ENCODE data around the gene TSPO.

TSPO gene

DNA sequence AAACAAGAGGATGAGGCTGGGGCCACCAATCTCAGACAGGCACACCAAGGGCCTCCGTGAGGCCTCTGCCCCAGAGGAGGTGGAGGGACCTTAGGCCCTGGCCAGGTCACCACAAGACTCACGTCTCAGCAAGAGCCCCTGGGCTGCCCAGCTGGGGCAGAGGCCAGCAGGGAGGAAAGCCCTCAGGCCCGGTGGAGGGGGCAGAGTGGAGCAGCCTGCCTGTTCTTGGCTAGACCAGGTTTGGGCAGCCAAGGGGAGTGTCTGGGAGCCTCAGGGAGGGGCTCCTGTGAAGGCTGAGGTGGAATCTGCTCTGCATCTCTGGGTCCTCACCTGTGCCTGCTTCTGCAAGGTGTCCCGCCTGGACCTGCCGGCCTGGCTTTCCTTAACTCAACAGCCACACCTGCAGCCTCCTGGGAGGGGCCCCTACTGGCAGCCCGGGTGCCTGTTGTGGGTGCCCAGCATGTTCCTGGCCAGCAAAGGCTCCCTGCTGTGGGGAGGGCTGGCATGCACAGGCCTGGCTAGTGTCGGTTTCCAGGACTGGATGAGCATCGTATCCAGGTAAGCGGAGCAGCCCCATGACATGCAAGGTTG, 23.7 kb downstream of the TSPO start:
- no peak for DNase-seq (ENCODE audit: low read depth in 2 of 3, low spot score in 1 of 3)

GRCh38 chr22:43176090-43176489, 24.7 kb downstream of the TSPO start:
- no peak for DNase-seq (ENCODE audit: low read depth in 2 of 3, low spot score in 1 of 3)

DNA sequence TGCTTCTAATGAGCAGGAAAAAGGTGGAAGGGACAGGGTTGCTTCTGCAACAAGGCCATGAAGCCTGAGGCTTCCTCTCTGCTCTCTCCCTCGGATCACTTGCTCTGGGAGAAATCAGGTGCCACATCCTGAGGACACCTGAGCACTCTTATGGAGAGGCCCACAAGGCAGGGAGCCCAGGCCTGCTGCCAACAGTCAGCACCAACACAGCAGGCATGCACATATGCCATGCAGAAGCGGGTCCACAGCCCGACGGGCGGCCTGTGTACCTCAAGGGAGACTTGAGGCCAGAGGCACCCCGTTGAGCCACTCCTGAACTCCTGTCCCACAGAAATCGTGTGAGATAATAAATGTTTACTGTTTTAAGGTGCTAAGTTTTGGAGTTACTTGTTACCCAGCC, 26.1 kb downstream of the TSPO start:
- DNase-seq (ENCODE audit: low read depth in 2 of 3, low spot score in 1 of 3), result no peak

DNA sequence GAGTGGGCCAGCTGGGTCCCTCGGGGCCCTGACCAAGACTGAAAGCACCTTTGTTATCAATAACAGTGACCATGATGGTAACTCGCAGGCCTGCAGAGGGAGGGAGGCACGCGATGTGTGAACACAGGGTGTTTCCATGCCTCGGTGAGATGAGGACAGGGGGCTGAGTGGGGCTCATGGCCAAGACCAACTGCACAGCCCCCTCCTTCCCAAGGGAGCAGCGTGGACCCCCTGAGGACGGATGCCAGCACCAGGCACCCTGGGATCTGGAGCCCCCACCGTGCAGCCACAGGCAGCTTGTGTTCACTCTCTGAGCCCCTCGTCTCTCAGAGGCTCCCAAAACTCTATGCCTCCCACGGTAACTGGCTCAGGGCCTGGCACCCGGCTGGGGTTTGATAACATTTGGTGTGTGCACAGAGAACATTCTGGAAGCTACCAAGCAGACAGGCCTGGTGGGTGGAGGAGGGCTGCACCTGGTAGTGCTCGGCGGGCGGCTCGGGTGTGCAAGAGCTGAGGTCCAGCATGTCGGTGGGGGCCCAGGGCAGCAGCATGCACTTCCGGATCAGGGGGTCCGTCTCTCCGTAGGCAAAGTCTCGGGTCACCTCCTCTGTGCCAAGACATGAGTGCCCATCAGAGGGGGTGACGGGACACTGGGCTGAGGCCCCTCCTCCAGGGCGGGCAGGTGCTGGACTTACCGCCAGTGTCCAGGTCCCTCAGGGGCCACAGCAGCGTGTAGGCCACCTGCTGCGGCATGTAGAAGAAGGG, 28.0 kb downstream of the TSPO start:
- no peak for DNase-seq (ENCODE audit: low read depth in 2 of 3, low spot score in 1 of 3)

GRCh38 chr22:43179911-43180195, 28.5 kb downstream of the TSPO start:
- no peak for DNase-seq (ENCODE audit: low read depth in 2 of 3, low spot score in 1 of 3)

DNA sequence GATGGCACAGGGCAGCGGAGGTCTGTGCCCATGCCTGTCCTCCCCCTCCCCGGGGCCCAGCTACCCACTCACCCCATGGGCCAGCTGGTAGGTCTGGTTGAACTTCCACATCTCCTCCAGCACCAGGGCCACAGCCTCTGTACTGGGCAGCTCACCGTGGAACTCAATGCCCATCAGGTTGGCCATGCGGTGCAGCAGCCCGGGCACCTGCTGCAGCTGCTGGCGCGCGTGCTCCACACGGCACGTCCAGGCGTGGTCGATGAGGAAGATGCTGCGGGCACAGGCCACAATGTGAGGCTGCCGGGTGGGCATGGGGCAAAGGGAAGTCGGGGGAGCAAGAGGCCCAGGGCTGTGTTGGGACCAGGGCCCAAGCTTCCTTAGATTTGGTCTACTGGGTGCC, 29.3 kb downstream of the TSPO start:
- no peak for DNase-seq (ENCODE audit: low read depth in 2 of 3, low spot score in 1 of 3)

DNA sequence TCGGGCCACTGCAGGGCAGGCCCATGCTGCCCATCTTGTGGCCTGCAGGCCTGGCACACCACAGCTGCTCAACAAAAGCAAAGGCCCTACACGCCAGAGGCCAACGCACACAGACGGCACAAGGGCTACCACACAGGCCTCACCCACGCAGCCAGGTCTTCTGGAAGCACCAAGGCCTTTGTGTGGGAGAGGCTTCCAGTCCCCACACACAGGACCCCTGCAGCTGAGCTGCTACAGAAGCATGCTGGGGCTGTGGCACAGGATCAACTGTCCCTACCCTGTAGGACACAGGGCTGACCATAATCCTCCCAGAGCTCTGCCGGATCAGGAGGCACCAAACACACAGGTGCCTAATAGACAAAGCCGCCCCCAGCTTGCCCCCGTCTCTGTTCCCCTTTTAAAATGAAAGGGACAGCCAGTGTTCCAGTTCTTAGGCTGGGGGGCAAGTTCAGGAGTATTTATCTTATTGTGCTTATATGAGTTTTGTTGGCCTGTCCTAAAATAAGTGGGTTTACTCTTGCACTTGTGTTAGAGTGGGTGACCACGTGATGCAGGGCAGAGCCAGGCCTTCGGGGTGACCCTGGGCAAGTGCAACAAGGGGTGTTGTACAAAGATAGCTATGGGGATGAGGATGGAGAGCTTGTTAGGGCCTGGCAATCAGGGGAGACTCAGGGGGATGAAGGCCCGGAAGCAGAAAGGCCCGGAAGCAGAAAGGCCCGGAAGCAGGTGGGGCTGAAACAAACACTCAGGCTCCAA, 30.1 kb downstream of the TSPO start:
- DNase-seq (ENCODE audit: low read depth in 2 of 3, low spot score in 1 of 3), result no peak

DNA sequence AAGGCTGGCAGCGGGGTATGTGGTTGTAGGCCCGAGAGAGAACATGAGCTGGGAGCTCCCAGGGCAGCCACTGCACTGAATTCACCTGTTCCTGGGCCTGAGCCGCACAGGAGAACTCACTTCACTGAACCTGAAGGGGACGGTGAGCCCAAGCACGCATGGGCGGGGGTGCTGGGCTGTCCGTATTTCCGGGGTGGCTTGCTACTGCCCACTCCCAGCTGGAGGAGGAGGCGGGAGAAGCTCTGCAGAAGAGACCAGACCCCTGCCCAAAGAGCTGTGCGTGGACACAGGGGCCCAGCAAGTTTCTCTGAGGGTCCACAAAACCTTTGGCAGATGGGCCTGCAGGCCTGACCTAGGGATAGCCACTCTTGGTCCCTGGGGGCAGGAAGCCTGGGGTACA, 30.8 kb downstream of the TSPO start:
- no peak for DNase-seq (ENCODE audit: low read depth in 2 of 3, low spot score in 1 of 3)

DNA sequence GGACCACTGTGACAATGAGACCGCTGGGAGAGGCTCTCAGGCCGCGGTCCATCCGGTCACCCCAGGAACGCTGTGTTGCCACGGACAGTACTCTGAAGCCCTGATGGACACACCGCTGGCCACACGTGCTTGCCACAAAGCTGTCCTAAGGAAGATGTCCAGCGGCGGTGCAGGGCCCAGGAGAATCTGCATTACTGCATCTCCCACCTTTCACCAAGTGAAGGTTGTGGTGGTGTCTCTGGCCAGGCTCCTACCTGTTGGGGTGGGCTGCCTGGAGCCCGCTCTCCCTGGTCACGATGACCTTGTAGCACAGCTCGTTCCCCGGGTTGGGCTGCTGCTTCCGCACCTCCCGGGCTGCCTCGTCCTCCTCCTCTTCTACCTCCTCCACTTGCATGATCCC, 31.4 kb downstream of the TSPO start:
- DNase-seq (ENCODE audit: low read depth in 2 of 3, low spot score in 1 of 3), result no peak

DNA sequence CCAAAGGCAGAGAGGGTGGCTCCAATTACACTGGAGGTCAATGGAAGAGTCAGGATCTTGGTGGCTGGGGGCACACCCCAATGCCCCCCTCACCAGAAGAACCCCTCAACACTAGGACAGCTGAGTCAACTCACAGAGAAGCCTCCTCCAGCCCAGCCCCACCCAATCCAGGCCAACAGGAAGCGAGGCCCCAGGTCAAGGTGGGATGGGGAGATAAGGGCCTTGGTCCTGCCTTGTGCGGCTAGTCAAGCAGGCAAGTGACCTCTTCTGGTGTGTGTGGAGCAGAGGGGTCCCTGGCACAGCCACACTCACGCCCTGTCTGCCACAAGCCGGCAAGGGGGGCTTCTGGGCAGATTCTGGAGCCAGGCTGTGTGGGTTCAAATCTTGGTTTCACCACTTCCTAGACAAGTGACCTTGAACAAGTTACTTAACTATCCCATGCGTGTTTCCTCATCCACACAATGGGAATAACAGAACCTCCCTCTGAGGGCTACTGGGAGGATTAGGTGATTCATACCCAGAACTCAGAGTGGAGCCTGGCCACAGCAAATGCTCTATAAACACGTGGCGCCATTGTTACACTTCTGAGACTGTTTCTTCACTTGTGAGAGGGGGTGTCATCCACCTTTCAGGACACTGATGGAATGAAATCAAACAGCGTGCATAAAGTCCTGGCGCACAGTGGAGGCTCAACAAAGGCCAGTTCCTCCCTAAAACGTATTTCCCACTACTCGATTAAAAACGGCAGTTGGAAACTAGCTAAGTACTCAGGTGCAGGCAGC, 32.3 kb downstream of the TSPO start:
- no peak for DNase-seq (ENCODE audit: low read depth in 2 of 3, low spot score in 1 of 3)

DNA sequence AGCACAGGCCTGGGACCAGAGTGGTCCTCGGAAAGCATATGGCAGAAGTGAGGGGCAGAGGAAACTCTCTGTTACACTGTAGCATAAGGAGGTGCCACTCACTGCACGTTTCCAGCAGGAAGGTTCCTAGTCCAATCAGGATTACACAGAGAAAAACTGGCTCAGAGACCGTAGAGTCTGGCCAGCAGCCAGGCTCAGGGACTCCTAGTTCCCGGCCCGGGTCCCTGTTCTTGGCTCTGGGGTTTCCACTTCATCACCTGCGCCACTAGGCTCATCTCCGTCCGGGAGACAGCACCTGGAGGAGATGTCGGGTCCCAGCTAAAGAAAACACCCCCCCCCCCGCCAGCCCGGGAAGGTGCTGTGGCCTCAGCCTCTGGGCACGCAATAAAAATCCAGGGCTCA, 34.5 kb downstream of the TSPO start:
- no peak for DNase-seq (ENCODE audit: low read depth in 2 of 3, low spot score in 1 of 3)

- DNase-seq (ENCODE audit: low read depth in 2 of 3, low spot score in 1 of 3), result peak in 2 of 3 donors; percentile 10 to 50
These were observed 35.2 kb downstream of the TSPO start, which contains the start of gene TTLL12 for GRCh38 chr22:43186272-43187170. TTLL12 (minus strand) TSS chr22:43187134; CDS start chr22:43187069, 65 bp downstream.

DNA sequence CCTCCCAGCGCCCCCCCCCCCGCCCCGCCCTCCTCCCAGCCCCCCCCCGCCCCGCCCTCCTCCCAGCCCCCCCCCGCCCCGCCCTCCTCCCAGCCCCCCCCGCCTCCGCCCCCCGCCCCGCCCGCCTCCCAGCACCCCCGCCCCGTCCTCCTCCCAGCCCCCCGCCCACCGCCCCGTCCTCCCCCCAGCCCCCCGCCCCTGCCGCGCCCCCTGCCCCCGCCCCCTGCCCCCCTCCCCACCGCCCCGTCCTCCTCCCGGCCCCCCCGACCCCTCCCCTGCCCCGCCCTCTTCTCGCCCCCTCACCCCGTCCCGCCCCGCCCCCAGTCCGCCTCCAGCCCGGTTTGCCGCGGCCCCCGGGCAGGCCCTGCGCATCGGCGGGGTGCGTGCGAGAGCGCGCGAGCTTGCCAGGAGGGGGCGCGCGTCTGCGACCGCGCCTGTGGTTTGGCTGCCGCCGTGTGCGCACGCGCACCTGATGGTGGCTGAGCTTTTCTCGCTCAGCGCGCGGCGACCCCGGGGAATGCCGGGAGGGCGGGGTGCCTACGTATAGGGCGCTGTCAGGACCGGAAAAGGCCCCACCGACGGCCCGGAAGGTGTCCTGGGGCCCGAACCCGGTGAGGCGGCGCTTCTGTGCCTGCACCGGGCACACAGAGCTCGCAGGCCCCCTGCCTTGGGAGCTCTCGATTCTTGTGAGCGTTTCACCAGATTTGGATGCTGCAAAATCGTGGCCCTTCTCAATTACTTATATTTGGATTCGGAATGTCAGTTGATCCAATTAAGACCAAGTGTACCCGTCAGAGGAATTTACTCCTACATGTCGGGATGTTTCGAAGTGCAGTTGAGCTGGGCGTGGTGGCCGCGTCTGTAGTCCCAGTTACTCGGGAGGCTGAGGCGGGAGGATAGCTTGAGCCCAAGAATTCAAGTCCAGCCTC, 36.1 kb downstream of the TSPO start:
- DNase-seq (ENCODE audit: low read depth in 2 of 3, low spot score in 1 of 3), result peak; percentile 90 to 95 (median 94)

DNA sequence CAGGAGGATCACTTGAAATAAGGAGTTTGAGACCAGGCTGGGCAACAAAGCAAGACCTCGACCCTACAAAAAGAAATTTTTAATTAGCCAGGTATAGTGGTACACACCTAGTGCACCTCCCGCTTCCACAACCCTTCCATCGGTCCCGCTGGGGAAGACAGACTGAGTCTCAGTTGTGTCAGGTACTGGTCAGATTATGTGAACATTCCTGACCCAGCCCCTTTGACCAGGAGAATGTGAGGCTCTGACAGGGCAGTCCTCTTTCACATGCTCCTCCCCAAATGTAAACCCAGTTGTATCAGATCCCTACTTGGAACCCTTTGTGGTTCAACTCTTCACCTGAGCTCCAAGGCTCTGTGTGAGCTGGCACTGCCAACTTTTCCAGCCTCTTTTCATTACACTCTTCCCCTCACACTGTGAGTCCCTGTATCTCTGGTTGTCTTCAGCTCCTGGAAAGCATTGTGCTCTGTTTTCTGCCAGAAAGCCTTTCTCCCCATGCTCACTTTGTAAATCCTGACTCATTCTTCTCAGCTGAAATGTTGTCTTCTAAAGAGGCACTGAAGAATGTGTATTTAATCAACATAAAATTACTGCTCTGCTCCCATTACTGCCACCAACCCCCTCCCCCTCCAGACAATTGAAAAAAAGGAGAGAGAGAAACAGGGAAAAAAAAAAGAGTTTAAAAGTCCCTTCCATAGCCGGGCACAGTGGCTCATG, 37.6 kb downstream of the TSPO start:
- no peak for DNase-seq (ENCODE audit: low read depth in 2 of 3, low spot score in 1 of 3)

- DNase-seq (ENCODE audit: low read depth in 2 of 3, low spot score in 1 of 3), result no peak
These were observed 40.5 kb downstream of the TSPO start for GRCh38 chr22:43191831-43192230.

DNA sequence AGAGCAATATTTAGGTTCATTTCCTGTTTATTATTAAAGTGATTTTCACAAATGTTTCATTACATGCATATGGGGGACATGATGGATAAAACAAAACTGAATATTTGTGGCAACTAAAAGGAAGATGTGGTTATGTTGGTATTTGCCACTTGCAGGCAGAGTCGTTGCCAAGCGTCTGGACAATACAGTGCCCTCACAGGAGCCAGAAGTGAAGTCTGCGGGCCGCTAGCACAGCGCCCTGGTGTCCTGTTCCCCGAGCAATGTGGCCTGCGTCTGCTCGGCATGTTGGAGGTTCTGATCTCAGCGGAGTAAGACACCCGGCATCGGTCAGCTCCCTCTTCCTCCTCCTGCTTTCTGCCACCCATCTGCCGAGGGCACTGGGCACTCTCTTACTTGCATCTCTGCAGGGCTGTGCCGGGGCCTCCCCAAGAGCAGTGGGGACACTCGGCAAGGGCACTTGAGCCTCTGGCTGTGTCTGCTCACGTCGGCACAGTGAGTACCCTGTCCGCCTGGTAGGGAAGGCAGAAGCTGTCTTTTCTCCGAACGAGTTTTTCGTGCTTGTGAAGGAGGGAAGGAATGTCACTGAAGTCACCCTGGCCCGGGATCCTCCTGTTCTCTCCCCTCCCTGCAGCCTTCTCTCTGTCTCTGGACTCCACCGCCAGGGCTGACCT, 46.0 kb downstream of the TSPO start:
- DNase-seq (ENCODE audit: low read depth in 2 of 3, low spot score in 1 of 3), result no peak

DNA sequence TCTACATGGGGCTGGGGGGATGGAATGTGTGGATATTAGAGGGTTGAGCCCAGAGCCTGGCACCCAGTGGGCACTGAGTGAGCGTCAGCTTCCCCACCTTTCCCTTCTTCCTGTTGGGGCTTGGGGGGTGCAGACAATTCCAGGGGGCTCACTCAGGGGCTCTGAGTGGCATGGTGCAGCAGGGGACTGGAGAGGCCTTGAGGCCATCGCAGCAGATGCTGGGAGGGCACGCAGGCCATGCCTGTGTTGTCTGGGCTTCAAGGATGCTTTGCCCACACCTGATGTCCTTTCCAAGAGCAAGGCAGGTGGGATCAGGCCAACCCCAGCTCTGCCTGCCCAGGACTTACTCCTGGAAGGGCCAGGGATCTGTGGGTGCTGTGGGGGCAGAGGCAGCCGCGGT, 46.8 kb downstream of the TSPO start:
- DNase-seq (ENCODE audit: low read depth in 2 of 3, low spot score in 1 of 3), result no peak

DNA sequence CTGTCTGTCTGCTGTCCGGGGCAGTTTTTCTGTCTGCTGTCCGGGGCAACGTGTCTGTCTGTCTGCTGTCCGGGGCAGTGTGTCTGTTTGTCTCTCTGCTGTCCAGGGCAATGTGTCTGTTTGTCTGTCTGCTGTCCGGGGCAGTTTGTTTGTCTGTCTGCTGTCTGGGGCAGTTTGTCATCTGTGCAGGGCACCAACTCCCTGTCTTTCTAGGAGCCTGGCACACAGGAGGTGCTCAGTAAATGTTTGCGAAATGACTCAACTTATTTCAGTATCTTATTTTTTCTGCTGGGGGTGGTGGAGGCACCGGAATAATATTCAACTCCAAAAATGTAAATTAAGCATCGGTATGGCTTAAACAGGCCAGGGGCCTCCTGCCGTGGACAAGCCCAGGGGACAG, 47.6 kb downstream of the TSPO start:
- no peak for DNase-seq (ENCODE audit: low read depth in 2 of 3, low spot score in 1 of 3)

Data from stimulated activated CD4-positive, alpha-beta T cell treated with anti-CD3 and anti-CD28 coated beads, Interleukin-12 subunit alpha, Interleukin-12 subunit beta, amount 100 ng/mL, for 48 hours (primary cell).